OCI-LY1 (cell line): ENCODE data around the gene BRD8.

ENCODE experiments used
- CTCF ChIP-seq: fragments of 200-600 bp; sonication (generic), shearing (Covaris generic); IDR thresholded peaks from 2 replicates; pipeline ENCODE4 v1.5.1; 2017; ENCODE audit warnings: mild to moderate bottlenecking, antibody characterized with exemption, low read length, moderate library complexity, mixed read lengths
- EZH2 ChIP-seq: fragments of 200-600 bp; sonication (generic), shearing (Covaris generic); IDR thresholded peaks from 2 replicates; pipeline ENCODE4 v1.8.0; 2017; ENCODE audit warnings: borderline replicate concordance, mixed run types, mild to moderate bottlenecking, antibody characterized with exemption, low read length, moderate library complexity, mixed read lengths

GRCh38 chr5:138210985-138211384 lies 32.6 kb upstream of the BRD8 start:
- TF ChIP-seq CTCF (no peak), EZH2 (no peak)
